DMS153 (cell line): ENCODE data around the gene MIOS.

ENCODE experiments used
- DNase-seq: peaks from one replicate; lab custom pipeline; 2025; lab: John Stamatoyannopoulos, UW

MIOS gene

DNA sequence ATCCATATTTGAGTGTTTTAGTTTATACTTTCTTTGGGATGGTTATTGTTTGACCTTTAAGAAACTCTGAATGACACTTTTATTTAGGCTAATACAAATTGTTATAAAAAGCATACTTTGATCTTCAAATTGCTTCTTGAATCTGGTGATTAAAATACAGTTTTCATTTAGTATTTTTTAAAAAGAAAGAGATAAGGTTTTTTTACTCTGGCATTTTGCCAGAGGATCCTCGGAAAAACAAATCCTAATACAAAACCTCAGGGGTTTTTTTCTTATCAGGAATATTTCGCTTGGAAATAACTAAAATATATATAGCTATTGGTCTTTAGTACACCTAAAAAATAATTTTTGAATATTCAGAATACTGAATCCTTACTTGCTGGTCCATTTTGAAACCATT, 17.0 kb downstream of the MIOS start:
- no peak for DNase-seq

DNA sequence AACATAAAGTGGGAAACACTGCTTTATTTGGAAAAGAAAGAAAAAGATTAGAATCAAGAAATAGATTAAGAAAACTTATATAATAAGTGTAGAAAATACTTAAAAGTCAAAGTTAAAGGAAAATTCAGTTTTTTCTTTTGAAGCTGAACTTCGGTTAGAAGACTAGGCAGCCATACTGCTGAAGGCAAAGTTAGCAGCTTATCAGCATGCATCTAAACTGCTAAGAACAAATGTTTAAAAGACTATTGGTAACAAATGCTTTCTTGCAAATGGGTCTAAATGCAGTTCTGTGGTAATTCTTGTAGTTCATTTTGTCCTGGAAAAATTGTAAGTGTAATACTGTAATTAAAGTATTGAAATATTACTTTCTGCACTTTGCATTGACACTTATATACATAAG, 18.0 kb downstream of the MIOS start:
- DNase-seq, result no peak

DNA sequence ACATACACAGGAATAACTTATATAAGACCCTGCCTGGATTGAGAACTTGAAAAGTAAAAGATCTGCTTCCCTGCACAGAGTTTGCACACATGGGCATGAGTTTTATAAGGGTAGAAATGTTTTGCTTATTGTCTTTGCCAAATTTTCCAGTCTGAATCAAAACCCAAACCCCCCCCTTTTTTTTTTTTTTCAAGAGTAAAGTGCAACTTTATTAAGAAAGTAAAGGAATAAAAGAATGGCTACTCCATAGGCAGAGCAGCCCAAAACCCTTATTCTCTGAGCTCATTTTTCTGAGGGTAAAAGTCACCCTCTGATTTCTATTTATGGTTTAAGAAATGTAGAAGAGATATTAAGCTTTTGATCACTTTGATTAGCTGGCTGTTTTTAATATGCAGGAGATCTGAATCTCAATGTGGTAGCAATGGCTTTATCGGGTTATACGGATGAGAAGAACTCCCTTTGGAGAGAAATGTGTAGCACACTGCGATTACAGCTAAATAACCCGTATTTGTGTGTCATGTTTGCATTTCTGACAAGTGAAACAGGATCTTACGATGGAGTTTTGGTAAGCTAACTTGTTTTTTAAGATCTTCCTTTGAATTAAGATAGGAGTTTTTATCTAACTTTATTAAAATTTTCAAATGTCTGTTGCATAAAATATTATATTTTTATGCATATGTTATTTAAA, 18.7 kb downstream of the MIOS start:
- DNase-seq, result no peak

DNA sequence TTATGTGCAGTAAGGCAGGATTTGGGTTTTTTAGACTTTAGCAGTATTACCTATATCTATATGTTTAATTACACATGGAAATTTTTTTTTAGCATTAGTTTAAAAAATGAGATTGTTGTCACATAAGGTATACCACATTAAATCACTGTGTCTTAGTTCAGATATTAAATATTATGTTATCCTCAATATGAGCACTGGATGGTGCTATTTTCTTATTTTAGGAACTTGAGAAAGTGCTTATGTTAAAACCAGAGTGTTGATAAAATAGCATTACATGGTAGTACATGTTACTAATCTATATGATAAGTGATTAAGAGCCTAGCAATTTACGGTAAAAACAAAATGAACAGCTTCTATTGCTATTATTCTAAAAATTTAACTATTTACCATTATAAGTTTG, 28.8 kb downstream of the MIOS start:
- DNase-seq, result peak; percentile 17

DNA sequence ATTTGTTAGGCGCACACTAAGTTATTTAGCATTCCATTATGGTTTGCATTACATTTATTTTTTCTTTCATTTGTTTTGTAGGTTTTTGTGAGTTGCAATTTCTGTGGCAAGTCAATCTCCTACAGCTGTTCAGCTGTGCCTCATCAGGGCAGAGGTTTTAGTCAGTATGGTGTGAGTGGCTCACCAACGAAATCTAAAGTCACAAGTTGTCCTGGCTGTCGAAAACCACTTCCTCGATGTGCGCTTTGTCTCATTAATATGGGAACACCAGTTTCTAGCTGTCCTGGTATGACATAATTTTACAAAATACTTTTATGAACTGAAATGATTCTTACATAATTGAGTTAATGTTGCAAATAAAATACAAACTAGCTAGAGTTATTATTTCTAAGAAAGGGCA, 29.5 kb downstream of the MIOS start:
- DNase-seq, result no peak

DNA sequence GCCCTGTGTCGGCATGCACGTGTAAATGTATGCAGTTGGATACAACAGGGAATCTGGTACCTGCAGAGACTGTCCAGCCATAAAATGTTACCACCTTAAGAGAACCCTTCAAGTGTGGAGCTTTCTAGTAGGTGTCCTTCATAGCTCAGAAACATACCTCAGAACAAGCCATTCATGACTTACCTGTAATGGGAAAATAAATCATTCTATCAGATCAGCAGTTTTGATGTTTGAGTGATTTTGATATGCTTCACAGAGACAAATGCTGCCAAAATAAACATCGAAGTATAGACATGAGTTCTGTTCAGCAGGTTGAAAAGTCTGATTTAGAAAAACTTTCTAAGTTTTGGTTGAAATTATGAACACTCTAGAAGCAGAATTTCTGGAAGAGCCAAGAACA, 40.3 kb downstream of the MIOS start:
- no peak for DNase-seq

DNA sequence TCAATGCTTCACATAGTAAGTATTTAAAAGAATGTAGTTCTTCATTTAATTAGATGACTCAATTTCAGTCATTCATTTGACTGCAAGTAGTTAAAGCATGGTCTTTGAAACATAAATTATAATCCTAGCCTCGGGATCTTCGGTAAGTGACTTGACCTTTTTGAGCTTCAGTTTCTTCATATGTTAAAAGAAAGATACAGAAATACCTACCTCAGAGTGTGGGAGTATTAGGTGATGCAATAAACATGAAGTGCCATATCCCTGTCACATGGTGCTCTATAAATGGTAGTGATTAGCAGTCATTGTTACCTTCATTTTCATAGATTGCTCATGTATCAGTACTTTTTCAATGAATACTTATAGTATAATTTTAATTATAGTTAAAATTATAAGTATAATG, 42.6 kb downstream of the MIOS start:
- no peak for DNase-seq

DNA sequence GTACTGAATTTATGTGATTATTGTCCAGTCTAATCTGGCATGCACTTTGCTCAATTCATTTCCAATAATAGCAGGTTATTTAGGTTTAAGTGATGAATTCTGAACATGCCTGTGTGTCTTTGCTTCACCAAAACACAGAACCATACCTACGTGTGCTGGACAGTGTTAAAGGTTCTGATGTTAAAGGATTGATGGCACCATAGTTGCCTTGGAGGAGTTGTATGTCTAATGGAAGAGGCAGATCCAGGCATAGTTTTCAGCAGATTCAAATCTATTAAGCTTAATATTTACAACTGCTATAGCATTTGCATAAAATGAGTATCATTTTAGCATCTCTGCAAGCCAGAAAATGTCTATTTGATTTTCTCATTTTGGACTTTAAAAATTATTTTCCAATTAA, 45.8 kb downstream of the MIOS start:
- no peak for DNase-seq

DNA sequence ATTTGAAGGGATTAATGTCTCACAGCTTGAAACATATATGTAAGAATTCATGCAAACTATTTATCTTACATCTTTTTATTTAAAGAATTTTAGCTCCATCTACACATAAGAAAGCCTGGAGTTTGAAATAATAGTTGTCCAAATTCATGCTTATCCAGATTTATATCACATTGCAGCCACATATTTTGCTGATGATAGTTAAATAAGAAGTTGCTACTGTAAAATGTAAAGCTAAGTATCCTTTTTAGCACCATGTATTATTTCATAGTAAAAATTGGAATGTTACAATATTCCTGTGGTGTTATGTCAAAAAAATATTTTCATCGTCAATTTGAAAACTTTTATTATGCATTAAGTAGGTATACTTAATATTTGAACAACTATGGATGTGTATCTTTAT, 46.5 kb downstream of the MIOS start:
- DNase-seq, result no peak

DNA sequence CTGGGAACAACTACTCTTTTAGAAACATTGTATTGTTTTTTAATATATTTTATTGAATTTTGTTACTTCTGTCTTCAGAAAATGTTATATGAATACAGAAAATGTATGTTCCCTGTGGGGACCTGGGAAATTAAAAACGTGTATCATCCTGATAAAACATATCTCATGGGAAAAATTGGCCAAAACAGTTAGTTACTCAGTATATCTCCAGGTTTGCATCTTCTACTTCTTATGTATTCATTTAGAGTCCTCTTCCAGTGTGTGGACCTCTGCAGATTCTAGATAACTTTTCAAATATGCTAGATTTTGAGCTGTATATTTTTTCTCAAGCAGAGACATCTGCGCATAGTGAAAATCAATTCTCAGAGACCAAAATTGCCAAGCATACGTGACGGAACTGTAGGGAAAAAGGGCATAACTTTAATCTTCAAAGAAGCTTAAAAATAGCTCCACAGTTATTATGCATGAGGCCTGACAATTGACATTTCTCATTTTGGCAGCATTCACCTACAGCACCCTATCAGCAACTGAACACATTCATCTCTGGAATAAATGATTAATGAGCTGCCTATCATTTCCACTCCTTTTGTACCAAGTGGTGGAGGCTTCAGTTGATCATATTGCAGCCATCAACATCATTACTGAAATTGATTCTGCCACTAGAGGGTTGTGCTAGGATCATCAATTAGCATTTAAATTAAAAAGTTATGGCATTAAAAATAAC, 47.5 kb downstream of the MIOS start:
- no peak for DNase-seq

DNA sequence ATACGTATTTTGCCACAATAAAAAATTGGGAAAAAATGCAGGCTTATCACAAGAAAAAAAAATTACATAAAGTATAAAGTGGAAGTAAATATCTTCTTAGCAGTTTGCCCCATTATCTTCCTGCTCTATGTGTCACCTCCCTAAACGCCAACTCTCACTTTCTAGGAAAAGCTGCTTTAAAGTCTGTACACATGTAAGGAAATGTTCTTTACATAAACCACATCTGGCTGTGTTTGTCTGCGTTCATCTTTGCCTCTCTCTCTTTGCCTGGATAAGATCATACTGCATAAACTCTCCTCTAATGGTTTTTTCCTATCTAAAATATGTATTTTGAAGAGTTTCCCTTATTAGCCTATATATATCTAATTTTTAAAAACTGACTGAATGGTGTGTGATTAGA, 50.9 kb downstream of the MIOS start:
- DNase-seq, result no peak

DNA sequence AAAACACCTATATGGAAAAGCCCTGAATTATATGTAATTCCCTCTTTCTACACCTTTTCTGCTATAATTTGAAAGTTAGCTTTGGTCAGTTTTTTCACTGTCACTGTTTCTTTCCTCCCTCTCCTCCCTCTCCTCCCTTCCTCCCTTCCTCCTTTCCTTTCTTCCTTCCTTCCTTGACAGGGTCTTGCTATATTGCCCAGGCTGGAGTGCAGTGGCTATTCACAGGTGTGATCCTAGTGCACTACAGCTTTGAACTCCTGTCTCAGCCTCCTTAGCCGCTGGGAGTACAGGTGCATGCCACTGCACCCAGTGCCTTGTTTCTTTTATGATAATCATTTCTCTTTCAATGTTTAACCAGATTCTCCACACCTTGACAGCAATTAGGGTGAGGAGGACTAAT, 51.7 kb downstream of the MIOS start:
- no peak for DNase-seq

DNA sequence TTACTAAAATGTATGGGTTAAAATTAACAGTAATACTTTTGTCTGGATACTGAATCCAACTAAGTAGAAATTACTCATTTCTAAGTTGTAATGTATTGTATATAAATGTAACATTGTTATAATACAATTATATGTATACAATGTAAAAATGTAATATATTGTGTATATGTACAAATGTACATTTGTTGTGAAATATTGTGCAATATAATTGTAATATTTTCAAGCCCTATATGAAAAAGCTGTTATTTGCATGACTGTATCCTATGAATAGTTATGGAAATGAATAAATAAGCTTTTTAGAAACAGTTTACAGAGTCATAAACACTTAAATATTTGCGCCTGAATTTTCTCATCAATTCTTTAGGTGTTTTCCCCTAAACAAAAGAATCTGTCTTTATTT, 53.6 kb downstream of the MIOS start:
- DNase-seq, result no peak

DNA sequence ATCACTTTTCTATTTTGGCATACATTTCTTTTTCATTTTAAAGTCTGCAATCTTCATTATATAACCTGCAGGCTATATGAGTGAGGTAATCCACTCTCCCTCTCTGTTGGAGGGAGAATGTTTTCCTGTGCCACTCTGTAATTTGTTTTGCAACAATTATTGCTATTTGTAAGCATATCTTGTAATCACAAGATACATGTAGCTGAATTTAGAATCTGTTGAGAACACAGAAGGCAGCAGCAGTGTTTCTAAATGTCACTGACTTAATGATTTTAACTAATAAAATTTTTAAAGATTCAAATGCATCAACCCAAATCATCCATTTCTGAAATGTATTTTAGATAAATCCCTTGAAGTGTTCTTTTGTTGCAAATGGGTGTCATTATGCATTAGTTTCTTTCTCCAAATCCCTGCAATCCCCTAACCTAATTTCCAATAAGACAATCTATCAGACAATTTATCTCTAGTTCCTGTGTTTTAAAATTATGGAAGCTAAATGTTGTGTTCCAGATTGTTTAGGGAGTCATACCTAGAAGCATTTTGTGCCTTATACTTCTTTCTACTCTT, 54.0 kb downstream of the MIOS start:
- no peak for DNase-seq

DNA sequence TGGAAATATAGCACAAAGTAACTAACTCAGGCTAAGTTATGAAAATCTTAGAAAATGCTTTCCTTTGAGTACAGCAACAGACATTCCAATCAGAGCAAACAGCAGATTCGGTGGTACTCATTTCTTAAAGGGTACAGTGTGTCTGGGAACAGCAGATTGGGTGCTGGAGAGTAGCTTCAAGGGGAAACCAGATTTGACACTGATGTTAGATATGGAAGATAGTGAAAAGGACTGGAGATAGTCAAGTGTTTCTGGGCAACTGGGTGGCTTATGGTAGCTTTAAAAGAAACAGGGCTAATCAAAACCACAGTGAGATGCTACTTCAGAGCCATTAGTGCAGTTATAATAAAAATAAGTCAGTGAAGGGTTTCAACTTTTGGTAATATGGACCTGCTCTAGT, 61.8 kb downstream of the MIOS start:
- DNase-seq, result no peak

DNA sequence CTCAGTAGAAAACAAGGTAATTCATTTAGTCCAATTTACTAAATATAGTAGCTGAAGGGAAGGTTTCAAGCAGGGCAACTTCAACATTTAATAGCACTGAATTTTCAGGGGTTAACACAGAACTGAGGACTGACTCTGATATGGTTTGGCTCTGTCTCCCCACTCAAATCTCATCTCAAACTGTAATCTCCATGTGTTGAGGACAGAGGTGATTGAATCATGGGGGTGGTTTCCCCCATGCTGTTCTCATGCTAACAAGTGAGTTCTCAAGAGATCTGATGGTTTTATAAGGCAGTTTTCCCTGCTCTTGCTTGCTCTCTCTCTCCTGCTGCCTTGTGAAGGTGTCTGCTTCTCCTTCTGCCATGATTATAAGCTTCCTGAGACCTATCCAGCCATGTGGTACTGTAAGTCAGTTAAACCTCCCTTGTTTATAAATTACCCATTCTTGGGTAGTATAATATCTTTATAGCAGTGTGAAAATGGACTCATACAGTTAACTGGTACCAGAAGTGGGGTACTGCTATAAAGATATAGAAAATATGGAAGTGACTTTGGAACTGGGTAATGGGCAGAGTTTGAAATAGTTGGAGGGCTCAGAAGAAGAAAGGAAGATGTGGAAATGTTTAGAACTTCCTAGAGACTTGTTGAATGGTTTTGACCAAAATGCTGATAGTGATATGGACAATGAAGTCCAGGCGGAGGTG, 64.1 kb downstream of the MIOS start:
- DNase-seq, result no peak

DNA sequence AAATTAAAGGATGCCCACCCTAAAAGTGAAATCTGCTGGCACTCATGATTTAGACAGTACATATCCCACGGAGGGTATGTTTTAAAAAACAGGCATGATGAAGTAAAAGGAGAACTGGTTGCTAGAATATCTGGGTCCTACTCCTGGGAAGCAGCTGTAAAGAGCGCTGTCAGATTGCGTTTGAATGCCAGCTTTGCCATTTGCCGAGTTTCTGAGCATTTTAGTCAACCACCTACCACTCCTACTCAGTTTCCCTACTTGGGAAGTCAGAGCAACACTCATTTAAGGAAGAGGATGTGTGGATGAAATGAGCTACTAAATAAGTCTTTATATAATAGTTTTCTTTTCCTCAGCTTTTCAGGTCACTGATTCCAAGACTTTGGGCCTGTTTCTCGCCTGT, 72.7 kb downstream of the MIOS start:
- DNase-seq, result no peak

DNA sequence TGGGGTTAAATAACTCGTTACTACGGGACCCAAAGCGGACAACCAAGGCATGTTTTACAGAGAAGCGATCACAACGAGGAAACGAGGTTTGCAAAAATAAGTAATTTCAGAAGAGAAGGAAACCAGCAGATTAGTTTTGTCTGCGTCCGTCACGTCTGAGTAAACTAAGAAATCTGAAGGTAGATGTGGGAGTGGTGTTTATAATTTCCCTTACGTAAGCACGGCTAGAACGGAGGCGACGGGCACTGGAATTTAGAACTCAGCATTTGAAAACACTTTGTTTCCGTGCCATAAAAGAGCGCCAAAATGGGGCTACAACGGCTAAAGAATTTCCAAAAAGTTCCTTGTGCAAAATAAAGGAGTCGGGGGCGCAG, 73.2 kb downstream of the MIOS start:
- DNase-seq, result no peak

DNA sequence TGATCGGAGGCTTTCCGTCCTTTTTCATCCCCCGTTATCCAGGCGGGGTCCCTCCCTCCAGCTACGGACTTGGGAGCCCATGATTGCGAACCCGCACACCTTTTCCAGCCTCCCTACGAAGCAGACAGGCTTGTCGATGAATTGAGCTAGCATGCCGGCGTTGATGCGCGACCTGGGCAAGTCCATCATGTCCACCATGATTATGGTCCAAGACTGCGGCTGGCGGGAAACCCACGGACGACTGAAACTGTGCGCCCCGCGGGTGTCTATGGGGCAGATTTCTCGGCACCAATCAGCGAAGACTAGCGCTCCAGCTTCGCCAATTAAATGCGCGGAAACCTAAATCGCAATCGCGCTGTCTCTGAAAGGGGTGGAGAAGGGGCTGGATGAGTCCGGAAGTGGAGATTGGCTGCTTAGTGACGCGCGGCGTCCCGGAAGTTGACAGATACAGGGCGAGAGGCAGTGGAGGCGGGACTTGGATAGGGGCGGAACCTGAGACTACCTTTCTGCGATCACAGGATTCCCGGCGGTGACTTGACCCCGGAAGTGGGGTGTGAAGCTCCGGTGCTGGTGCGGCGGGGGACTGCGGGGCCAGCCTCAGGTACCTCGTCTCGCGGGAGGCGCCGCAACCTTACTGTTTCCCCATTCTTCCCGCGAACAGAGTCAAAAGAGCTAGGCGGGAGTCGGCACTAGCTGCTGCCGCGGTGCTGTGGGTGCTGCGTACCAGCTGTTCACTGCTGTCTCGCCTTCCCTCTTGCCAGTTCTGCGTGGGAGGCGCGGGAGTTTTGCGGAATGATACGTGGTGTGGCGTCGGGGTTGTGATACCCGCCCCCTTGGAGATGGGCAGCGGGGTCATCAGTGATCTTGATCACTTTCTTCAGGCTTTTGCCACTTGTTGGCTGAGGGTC, 73.8 kb downstream of the MIOS start, which contains the start of gene UMAD1:
Gene UMAD1 (plus strand): TSS at position 532 of the 908 bp plus-strand sequence. CDS start 32,620 bp downstream, outside the sequence.
- peak; percentile 100 for DNase-seq

DNA sequence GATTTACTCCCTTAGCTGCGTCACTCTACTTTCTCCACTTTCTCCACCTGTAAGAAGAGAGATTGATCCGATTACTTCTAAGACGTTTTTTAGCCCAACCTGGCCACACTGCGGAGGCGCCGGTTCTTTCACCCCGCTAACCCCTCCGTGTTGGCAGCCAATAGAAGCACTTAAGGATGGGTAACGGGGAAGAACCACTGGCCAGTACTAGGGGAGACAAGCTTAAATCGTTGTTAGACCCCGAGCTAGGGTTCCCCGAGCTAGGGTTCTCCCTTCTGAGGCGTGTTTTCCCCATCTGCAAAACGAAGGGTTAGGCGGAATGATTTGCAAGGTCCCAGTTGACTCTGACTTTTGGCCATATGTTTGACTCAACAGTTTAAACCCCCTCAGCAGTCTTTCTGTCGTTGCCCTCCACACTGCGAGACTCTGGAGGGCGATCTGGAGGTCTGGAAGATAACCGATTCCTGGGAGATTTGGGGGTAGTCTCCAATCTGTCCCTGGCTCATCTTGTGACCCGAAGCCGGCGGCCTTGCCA, 74.5 kb downstream of the MIOS start:
- DNase-seq, result no peak

DNA sequence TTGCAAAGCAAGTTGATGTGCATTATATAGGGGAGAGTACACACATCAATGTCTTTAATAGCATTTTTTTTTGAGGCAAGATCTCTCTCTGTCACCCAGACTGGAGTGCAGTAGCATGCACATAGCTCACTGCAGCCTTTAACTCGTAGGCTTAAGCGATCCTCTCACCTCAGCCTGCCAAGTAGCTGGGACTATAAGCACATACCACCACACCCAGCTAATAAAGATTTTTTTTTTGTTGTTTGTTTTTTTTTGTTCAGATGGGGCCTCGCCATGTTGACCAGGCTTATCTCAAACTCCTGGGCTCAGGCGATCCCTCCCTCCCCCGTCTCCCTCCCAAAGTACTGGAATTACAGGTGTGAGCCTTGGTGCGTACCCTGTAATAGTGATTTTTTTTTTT, 75.4 kb downstream of the MIOS start:
- no peak for DNase-seq
